Measurements from ENCODE around the gene ZFP36L1. TPM values are rescaled to one million over a fixed set of nuclear protein-coding genes. Genes with fewer than 3 reads are reported as not detected.

The ZFP36L1 gene
- total RNA-seq, 1 experiment from 2014 or later = 426 TPM

DNA sequence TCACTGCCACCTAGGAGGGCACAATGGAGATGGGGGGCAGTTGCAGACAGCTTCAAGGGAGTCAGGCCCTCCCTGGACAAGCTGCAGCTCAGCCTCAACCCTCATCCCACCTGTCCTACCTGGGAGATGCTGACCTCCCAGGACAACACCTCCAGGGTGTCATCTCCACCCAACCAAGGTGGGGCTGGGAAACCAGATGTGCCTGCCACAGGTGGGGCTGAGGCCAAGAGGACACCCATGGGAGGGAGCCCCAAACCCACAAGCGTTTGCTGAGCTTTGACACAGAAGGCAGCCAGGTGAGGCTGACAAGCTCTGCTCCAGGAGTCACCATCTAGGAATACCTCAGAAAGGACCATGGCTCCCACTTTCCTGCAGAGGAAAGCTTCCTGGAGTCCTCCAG lies 31.5 kb downstream of the ZFP36L1 start:
- no peaks in the 10 kb centered on the region for H3K36me3 Mint-ChIP-seq (ENCODE audit: insufficient read depth, unreplicated experiment)
- H3K4me3 Mint-ChIP-seq (ENCODE audit: unreplicated experiment) = no peak overlapping the region
- H3K9me3 Mint-ChIP-seq (ENCODE audit: unreplicated experiment) = no peaks in the 10 kb centered on the region
- CTCF ChIA-PET = interaction anchor here (0.6 kb wide), 1 partner anchor 83 kb away, joined by 3 read pairs; no protein-coding TSS in a partner anchor
- H3K27ac Mint-ChIP-seq (ENCODE audit: low read depth, unreplicated experiment) = no peak overlapping the region
- BruUV-seq (replicated peaks) = no TSS peak
- intact Hi-C loops (cut with micrococcal nuclease) = no loop called here
- TF ChIP-seq, protein P1, sequence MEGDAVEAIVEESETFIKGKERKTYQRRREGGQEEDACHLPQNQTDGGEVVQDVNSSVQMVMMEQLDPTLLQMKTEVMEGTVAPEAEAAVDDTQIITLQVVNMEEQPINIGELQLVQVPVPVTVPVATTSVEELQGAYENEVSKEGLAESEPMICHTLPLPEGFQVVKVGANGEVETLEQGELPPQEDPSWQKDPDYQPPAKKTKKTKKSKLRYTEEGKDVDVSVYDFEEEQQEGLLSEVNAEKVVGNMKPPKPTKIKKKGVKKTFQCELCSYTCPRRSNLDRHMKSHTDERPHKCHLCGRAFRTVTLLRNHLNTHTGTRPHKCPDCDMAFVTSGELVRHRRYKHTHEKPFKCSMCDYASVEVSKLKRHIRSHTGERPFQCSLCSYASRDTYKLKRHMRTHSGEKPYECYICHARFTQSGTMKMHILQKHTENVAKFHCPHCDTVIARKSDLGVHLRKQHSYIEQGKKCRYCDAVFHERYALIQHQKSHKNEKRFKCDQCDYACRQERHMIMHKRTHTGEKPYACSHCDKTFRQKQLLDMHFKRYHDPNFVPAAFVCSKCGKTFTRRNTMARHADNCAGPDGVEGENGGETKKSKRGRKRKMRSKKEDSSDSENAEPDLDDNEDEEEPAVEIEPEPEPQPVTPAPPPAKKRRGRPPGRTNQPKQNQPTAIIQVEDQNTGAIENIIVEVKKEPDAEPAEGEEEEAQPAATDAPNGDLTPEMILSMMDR (IDR thresholded peaks at IDR 0.05; ENCODE audit: unreplicated experiment) = no peak
- no peaks in the 10 kb centered on the region for H3K4me1 Mint-ChIP-seq (ENCODE audit: insufficient read depth, unreplicated experiment)
- POLR2A ChIA-PET = no interaction called here
- no peaks in the 10 kb centered on the region for H3K27me3 Mint-ChIP-seq (ENCODE audit: insufficient read depth, unreplicated experiment)
- no peak for DNase-seq (ENCODE audit: unreplicated experiment)

DNA sequence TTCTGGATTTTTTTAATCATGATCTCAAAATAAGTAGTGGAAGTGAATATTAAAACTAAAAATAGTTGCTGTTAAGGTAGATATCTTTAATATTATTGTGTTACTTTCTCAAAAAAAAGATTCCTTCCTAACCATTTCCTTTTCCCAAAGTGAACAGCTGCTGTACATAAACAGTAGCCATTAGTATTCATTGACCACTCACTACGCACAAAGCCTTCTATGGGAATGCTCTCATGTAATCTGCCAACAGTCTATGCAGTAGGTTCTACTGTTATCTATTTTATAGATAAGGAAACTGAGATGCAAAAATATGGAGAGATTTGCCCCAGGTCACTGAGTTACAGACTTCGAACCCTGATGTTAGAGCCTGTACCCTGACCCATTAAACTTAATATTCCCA lies 32.1 kb downstream of the ZFP36L1 start:
- Mint-ChIP-seq H3K4me1 (ENCODE audit: insufficient read depth, unreplicated experiment) (no peaks in the 10 kb centered on the region), H3K4me3 (ENCODE audit: unreplicated experiment) (no peak overlapping the region), H3K36me3 (ENCODE audit: insufficient read depth, unreplicated experiment) (no peaks in the 10 kb centered on the region), H3K9me3 (ENCODE audit: unreplicated experiment) (no peaks in the 10 kb centered on the region), H3K27ac (ENCODE audit: low read depth, unreplicated experiment) (no peak overlapping the region), H3K27me3 (ENCODE audit: insufficient read depth, unreplicated experiment) (no peaks in the 10 kb centered on the region)
- CTCF ChIA-PET = no interaction called here
- intact Hi-C loops (cut with micrococcal nuclease) = no loop called here
- TF ChIP-seq, protein P1 (IDR thresholded peaks at IDR 0.05; ENCODE audit: unreplicated experiment) = no peak
- BruUV-seq (replicated peaks) = no TSS peak
- DNase-seq (ENCODE audit: unreplicated experiment) = no peak
- POLR2A ChIA-PET = interaction anchor here (0.6 kb wide), 1 partner anchor 10 kb away, joined by 3 read pairs; no protein-coding TSS in a partner anchor

DNA sequence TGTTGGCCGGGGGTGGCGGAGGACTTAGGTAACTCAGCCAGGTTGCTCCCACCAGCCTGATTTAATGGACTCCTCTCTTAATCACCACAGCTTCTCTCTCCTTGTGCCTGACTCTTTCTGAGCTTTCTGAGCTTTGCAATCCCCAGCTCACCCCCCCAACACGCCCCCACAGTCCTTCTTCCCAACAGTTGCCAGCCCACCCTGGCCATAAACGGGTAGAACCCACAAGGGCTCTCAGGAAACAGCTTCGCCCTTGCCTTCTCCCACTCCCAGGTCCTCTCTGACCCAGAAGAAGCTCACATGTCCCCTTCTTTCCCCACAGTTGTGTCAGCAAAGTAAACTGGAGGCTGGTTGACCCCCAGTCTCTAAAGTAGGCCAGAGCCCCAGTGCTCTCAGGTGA lies 32.9 kb downstream of the ZFP36L1 start:
- Mint-ChIP-seq H3K4me1 (ENCODE audit: insufficient read depth, unreplicated experiment) (no peaks in the 10 kb centered on the region), H3K36me3 (ENCODE audit: insufficient read depth, unreplicated experiment) (no peaks in the 10 kb centered on the region), H3K27me3 (ENCODE audit: insufficient read depth, unreplicated experiment) (no peaks in the 10 kb centered on the region), H3K4me3 (ENCODE audit: unreplicated experiment) (no peak overlapping the region), H3K27ac (ENCODE audit: low read depth, unreplicated experiment) (no peak overlapping the region), H3K9me3 (ENCODE audit: unreplicated experiment) (no peaks in the 10 kb centered on the region)
- no peak for DNase-seq (ENCODE audit: unreplicated experiment)
- TF ChIP-seq, protein P1 (IDR thresholded peaks at IDR 0.05; ENCODE audit: unreplicated experiment) = no peak
- ChIA-PET CTCF (no interaction called here), POLR2A (interaction anchor here (0.5 to 0.6 kb wide), 2 partner anchors 18 to 652 kb away, joined by 3 to 5 read pairs; no protein-coding TSS in a partner anchor)
- intact Hi-C loops (cut with micrococcal nuclease) = no loop called here
- BruUV-seq (replicated peaks) = no TSS peak

DNA sequence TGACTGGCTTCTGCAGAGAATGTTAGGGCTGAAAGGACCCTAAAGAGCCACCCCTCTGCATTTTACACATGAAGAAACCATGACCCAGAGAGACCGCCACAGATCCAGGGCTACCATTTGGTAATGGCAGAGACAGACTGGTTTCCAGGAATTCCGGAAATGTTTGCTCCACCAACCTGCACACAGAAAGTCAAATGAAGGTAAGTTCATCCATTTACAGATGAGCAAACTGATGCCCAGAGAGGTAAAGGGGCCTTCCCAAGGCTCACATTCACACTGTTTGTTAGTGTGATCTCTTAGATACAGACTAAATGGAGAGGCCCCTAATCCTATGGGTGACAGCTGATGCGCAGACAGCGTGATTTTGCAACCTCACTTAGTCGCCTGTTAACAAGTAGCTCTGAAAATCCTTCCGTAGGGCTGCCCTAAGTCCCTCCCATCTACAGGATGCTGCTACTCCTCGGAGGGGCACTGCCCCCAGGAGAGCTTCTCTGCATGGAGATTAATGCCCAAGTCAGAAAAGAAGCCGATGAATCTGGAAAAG lies 33.8 kb downstream of the ZFP36L1 start:
- Mint-ChIP-seq H3K36me3 (ENCODE audit: insufficient read depth, unreplicated experiment) (no peaks in the 10 kb centered on the region), H3K4me1 (ENCODE audit: insufficient read depth, unreplicated experiment) (no peaks in the 10 kb centered on the region), H3K27ac (ENCODE audit: low read depth, unreplicated experiment) (no peak overlapping the region), H3K4me3 (ENCODE audit: unreplicated experiment) (no peak overlapping the region), H3K27me3 (ENCODE audit: insufficient read depth, unreplicated experiment) (no peaks in the 10 kb centered on the region), H3K9me3 (ENCODE audit: unreplicated experiment) (no peaks in the 10 kb centered on the region)
- no peak for DNase-seq (ENCODE audit: unreplicated experiment)
- intact Hi-C loops (cut with micrococcal nuclease) = no loop called here
- BruUV-seq (replicated peaks) = no TSS peak
- TF ChIP-seq, protein P1 (IDR thresholded peaks at IDR 0.05; ENCODE audit: unreplicated experiment) = no peak
- POLR2A ChIA-PET = no interaction called here
- CTCF ChIA-PET = no interaction called here

Measured in MCF 10A (cell line).